ENCODE measurements around the gene MTMR1. TPM values are rescaled to one million over a fixed set of nuclear protein-coding genes. Genes with fewer than 3 reads are reported as not detected.

Gene MTMR1
- total RNA-seq, 1 experiment from 2014 or later = 23.6 TPM

GRCh38 chrX:150647331-150647730, 45.9 kb upstream of the MTMR1 start:
- no peaks in the 10 kb centered on the region for H3K4me1 ChIP-seq (ENCODE audit: insufficient read depth, low read length, poor library complexity, severe bottlenecking)
- CTCF ChIA-PET = no interaction called here
- no peak overlapping the region for H3K4me3 ChIP-seq (ENCODE audit: low read depth, low read length, poor library complexity, severe bottlenecking)
- intact Hi-C loops (cut with micrococcal nuclease; ENCODE audit: unreplicated experiment) = no loop called here
- DNase-seq (ENCODE audit: low spot score) = no peak
- TF ChIP-seq CTCF (conservative IDR thresholded peaks at IDR 0.05; ENCODE audit: low read depth, low read length) (no peak), EZH2 (IDR thresholded peaks at IDR 0.05; ENCODE audit: borderline replicate concordance, low read depth, low read length, poor library complexity, severe bottlenecking) (no peak)
- POLR2A ChIA-PET (ENCODE audit: low non-redundant PET) = no interaction called here
- no TSS peak for BruUV-seq (replicated peaks)
- no peaks in the 10 kb centered on the region for H3K27me3 ChIP-seq (replicated peaks; ENCODE audit: insufficient read depth, low read depth, low read length, poor library complexity)
- no peaks in the 10 kb centered on the region for H3K36me3 ChIP-seq (ENCODE audit: insufficient read depth, low read length, poor library complexity, severe bottlenecking)
- no peak overlapping the region for H3K27ac ChIP-seq (ENCODE audit: low read depth, low read length, poor library complexity, severe bottlenecking)
- no peaks in the 10 kb centered on the region for H3K9me3 ChIP-seq (ENCODE audit: low read depth, low read length, poor library complexity, severe bottlenecking)

GRCh38 chrX:150648296-150648940, 44.8 kb upstream of the MTMR1 start:
- CTCF ChIA-PET = no interaction called here
- POLR2A ChIA-PET (ENCODE audit: low non-redundant PET) = no interaction called here
- no peak for DNase-seq (ENCODE audit: low spot score)
- BruUV-seq (replicated peaks) = no TSS peak
- H3K4me1 ChIP-seq (ENCODE audit: insufficient read depth, low read length, poor library complexity, severe bottlenecking) = no peaks in the 10 kb centered on the region
- no peak overlapping the region for H3K4me3 ChIP-seq (ENCODE audit: low read depth, low read length, poor library complexity, severe bottlenecking)
- no peaks in the 10 kb centered on the region for H3K27me3 ChIP-seq (replicated peaks; ENCODE audit: insufficient read depth, low read depth, low read length, poor library complexity)
- TF ChIP-seq EZH2 (IDR thresholded peaks at IDR 0.05; ENCODE audit: borderline replicate concordance, low read depth, low read length, poor library complexity, severe bottlenecking) (no peak), CTCF (conservative IDR thresholded peaks at IDR 0.05; ENCODE audit: low read depth, low read length) (no peak)
- no peaks in the 10 kb centered on the region for H3K9me3 ChIP-seq (ENCODE audit: low read depth, low read length, poor library complexity, severe bottlenecking)
- H3K36me3 ChIP-seq (ENCODE audit: insufficient read depth, low read length, poor library complexity, severe bottlenecking) = no peaks in the 10 kb centered on the region
- intact Hi-C loops (cut with micrococcal nuclease; ENCODE audit: unreplicated experiment) = no loop called here
- no peak overlapping the region for H3K27ac ChIP-seq (ENCODE audit: low read depth, low read length, poor library complexity, severe bottlenecking)

- TF ChIP-seq EZH2 (IDR thresholded peaks at IDR 0.05; ENCODE audit: borderline replicate concordance, low read depth, low read length, poor library complexity, severe bottlenecking) (no peak), CTCF (conservative IDR thresholded peaks at IDR 0.05; ENCODE audit: low read depth, low read length) (no peak)
- no TSS peak for BruUV-seq (replicated peaks)
- CTCF ChIA-PET = no interaction called here
- intact Hi-C loops (cut with micrococcal nuclease; ENCODE audit: unreplicated experiment) = no loop called here
- POLR2A ChIA-PET (ENCODE audit: low non-redundant PET) = no interaction called here
- H3K36me3 ChIP-seq (ENCODE audit: insufficient read depth, low read length, poor library complexity, severe bottlenecking) = no peaks in the 10 kb centered on the region
- H3K4me3 ChIP-seq (ENCODE audit: low read depth, low read length, poor library complexity, severe bottlenecking) = no peak overlapping the region
- H3K9me3 ChIP-seq (ENCODE audit: low read depth, low read length, poor library complexity, severe bottlenecking) = no peaks in the 10 kb centered on the region
- H3K27me3 ChIP-seq (replicated peaks; ENCODE audit: insufficient read depth, low read depth, low read length, poor library complexity) = no peaks in the 10 kb centered on the region
- no peaks in the 10 kb centered on the region for H3K4me1 ChIP-seq (ENCODE audit: insufficient read depth, low read length, poor library complexity, severe bottlenecking)
- H3K27ac ChIP-seq (ENCODE audit: low read depth, low read length, poor library complexity, severe bottlenecking) = no peak overlapping the region
- no peak for DNase-seq (ENCODE audit: low spot score)
These were observed 43.9 kb upstream of the MTMR1 start for GRCh38 chrX:150649096-150649870.

Measured in A673 (cell line).